GM18502 (cell line): ENCODE data around the gene MIPOL1.

Experiments
- ATAC-seq: cut with Tn5 transposase; IDR thresholded peaks from one replicate; pipeline ENCODE4 v1.9.1; 2021; ENCODE audit warnings: mild to moderate bottlenecking; ENCODE audit not compliant: unreplicated experiment, poor library complexity

The MIPOL1 gene

GRCh38 chr14:37579274-37579673 is 381.5 kb downstream of the MIPOL1 start:
- ATAC-seq: no peak

GRCh38 chr14:37580146-37580545 is 382.4 kb downstream of the MIPOL1 start:
- no peak for ATAC-seq

- ATAC-seq: no peak
Observed at GRCh38 chr14:37583358-37584210, 385.8 kb downstream of the MIPOL1 start.

GRCh38 chr14:37584211-37585100 is 386.7 kb downstream of the MIPOL1 start:
- no peak for ATAC-seq

GRCh38 chr14:37585101-37585511 is 387.4 kb downstream of the MIPOL1 start:
- ATAC-seq: no peak

- ATAC-seq: no peak
Observed at GRCh38 chr14:37585971-37586796, 388.4 kb downstream of the MIPOL1 start.

- ATAC-seq: no peak
Observed at GRCh38 chr14:37586797-37587130, 389.0 kb downstream of the MIPOL1 start.

- ATAC-seq: no peak
Observed at GRCh38 chr14:37587131-37587803, 389.5 kb downstream of the MIPOL1 start.

- ATAC-seq: no peak
Observed at GRCh38 chr14:37587881-37588666, 390.3 kb downstream of the MIPOL1 start.

GRCh38 chr14:37588667-37588955 is 390.9 kb downstream of the MIPOL1 start:
- ATAC-seq: no peak

- no peak for ATAC-seq
Observed at GRCh38 chr14:37588956-37589714, 391.4 kb downstream of the MIPOL1 start.

GRCh38 chr14:37589715-37590427 is 392.1 kb downstream of the MIPOL1 start:
- no peak for ATAC-seq

GRCh38 chr14:37590428-37591139 is 392.8 kb downstream of the MIPOL1 start:
- no peak for ATAC-seq

- ATAC-seq: no peak
Observed at GRCh38 chr14:37591311-37591940, 393.7 kb downstream of the MIPOL1 start.

- no peak for ATAC-seq
Observed at GRCh38 chr14:37591941-37592481, 394.3 kb downstream of the MIPOL1 start.

- ATAC-seq: no peak
Observed at GRCh38 chr14:37592482-37593408, 395.0 kb downstream of the MIPOL1 start.
